ENCODE data around the gene SUOX. TPM values are rescaled to one million over a fixed set of nuclear protein-coding genes. Genes with fewer than 3 reads are reported as not detected.

SUOX gene
- total RNA-seq, 1 experiment from 2014 or later: 11.0 TPM

DNA sequence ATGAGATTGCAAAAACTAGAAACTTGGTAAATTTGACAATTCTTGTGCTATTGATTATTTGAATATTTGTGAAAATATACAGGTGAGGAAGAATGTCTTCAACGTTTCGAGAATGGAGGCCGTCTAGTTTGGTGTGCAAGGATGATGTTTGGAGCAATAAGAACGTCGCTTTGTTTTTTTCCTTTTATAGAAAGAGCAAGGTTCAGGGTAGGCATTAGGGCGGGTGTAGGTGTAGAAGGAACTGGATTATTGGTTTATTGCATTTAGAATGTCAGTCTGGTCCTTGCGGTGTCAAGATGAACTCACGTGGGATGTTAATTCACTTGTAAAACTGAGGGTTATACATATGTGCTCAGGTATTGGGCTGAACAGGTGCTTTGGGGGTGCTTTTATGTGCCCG lies 45.8 kb downstream of the SUOX start:
- Histone ChIP-seq H3K79me2 (ENCODE audit: low read length) (peaks cover 24% of the 10 kb centered on the region), H2AFZ (ENCODE audit: low read length) (no peak overlapping the region), H3K4me2 (ENCODE audit: low read depth, low read length, poor library complexity, severe bottlenecking) (peak overlapping the region; percentile 92), H3K27me3 (ENCODE audit: low read length) (no peaks in the 10 kb centered on the region), H3K9ac (ENCODE audit: low read length) (peak overlapping the region; percentile 93), H3K4me1 (ENCODE audit: low read length) (peaks cover 39% of the 10 kb centered on the region), H4K20me1 (ENCODE audit: insufficient read depth, low read depth, low read length) (peaks cover 15% of the 10 kb centered on the region), H3K27ac (ENCODE audit: low read length) (peak overlapping the region; percentile 79), H3K9me2 (replicated peaks; ENCODE audit: insufficient read depth, low read length) (no peaks in the 10 kb centered on the region), H3K36me3 (ENCODE audit: insufficient read depth, low read length) (peaks cover 23% of the 10 kb centered on the region), H3K4me3 (ENCODE audit: low read length) (peak overlapping the region; percentile 76), H3K9me3 (ENCODE audit: low read length) (no peaks in the 10 kb centered on the region)
- DNase-seq: peak; percentile 53

DNA sequence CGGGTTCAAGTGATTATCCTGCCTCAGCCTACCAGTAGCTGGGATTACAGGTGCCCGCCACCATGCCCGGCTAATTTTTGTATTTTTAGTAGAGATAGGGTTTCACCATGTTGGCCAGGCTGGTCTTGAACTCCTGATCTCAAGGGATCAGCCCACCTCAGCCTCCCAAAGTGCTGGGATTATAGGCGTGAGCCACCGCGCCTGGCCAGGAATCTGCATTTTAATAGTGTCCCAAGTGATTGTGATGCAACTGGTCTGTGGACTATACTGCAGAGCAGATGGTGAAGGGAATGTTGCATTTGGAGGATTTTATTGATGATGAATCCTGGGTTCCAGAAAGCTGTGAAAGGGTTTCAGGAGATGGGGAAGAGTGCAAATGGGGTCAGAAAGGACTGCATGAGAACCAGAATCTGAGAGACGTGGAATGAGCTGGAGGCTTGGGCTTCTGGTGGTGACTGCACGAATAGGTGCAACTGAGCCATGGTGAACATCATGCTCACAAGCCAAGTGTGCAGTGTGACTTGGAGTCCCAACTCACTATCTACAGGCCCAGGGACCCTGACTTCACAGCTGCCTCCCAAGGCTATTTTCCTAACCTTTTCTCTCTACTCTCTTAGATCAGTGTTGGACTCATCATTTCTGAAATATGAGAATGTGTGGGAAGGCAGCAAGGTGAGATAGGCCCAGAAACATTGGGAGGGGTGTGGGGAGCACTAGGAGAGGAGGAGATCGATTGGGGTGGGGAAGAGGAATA lies 49.1 kb downstream of the SUOX start:
- H3K79me2 ChIP-seq (ENCODE audit: low read length): peaks cover 19% of the 10 kb centered on the region
- peaks cover 23% of the 10 kb centered on the region for H3K36me3 ChIP-seq (ENCODE audit: insufficient read depth, low read length)
- H3K4me3 ChIP-seq (ENCODE audit: low read length): no peak overlapping the region
- peaks cover 22% of the 10 kb centered on the region for H3K4me1 ChIP-seq (ENCODE audit: low read length)
- H2AFZ ChIP-seq (ENCODE audit: low read length): no peak overlapping the region
- H3K9me2 ChIP-seq (replicated peaks; ENCODE audit: insufficient read depth, low read length): no peaks in the 10 kb centered on the region
- peaks cover 15% of the 10 kb centered on the region for H4K20me1 ChIP-seq (ENCODE audit: insufficient read depth, low read depth, low read length)
- no peak overlapping the region for H3K4me2 ChIP-seq (ENCODE audit: low read depth, low read length, poor library complexity, severe bottlenecking)
- no peak overlapping the region for H3K9ac ChIP-seq (ENCODE audit: low read length)
- H3K27ac ChIP-seq (ENCODE audit: low read length): peak overlapping the region; percentile 17; the same call in 1 of the 2 replicates
- DNase-seq: peak; percentile 72
- no peaks in the 10 kb centered on the region for H3K9me3 ChIP-seq (ENCODE audit: low read length)
- no peaks in the 10 kb centered on the region for H3K27me3 ChIP-seq (ENCODE audit: low read length)

DNA sequence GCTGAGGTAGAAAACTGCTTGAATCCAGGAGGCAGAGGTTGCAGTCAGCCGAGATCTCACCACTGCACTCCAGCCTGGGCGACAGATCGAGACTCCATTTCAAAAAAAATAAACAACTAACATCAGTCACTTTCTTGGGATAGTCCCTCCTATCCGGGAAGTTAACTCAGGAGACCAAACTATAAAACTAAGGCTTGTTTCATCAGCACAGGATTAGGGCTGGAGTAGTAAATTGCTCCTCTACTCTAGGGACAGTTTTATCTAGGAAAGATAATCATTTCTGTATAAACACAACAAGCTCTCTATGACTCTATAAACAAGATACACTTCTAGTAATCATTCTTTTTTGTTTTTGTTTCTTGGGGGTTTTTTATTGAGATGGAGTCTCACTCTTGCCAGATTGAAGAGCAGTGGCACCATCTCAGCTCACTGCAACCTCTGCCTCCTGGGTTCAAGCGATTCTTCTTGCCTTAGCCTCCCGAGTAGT lies 56.4 kb downstream of the SUOX start:
- H3K4me1 ChIP-seq (ENCODE audit: low read length): no peaks in the 10 kb centered on the region
- H2AFZ ChIP-seq (ENCODE audit: low read length): no peak overlapping the region
- H3K27ac ChIP-seq (ENCODE audit: low read length): no peak overlapping the region
- no peaks in the 10 kb centered on the region for H4K20me1 ChIP-seq (ENCODE audit: insufficient read depth, low read depth, low read length)
- no peaks in the 10 kb centered on the region for H3K9me2 ChIP-seq (replicated peaks; ENCODE audit: insufficient read depth, low read length)
- no peaks in the 10 kb centered on the region for H3K79me2 ChIP-seq (ENCODE audit: low read length)
- no peaks in the 10 kb centered on the region for H3K27me3 ChIP-seq (ENCODE audit: low read length)
- no peak for DNase-seq
- H3K9ac ChIP-seq (ENCODE audit: low read length): no peak overlapping the region
- H3K4me2 ChIP-seq (ENCODE audit: low read depth, low read length, poor library complexity, severe bottlenecking): no peak overlapping the region
- no peaks in the 10 kb centered on the region for H3K9me3 ChIP-seq (ENCODE audit: low read length)
- H3K36me3 ChIP-seq (ENCODE audit: insufficient read depth, low read length): no peaks in the 10 kb centered on the region
- no peak overlapping the region for H3K4me3 ChIP-seq (ENCODE audit: low read length)

Other genes starting within 250 kb of the SUOX start
- gene SARNP, start 179.6 kb upstream of the SUOX start, total RNA-seq (2014; rRNA removed; shearing (Covaris generic); ENCODE audit: low replicate concordance): 64.9 and 100 TPM in 2 replicates
- gene ORMDL2, start 179.2 kb upstream of the SUOX start, total RNA-seq (2014; rRNA removed; shearing (Covaris generic); ENCODE audit: low replicate concordance): 32.6 and 37.4 TPM in 2 replicates
- gene DNAJC14, start 167.7 kb upstream of the SUOX start, total RNA-seq (2014; rRNA removed; shearing (Covaris generic); ENCODE audit: low replicate concordance): 28.6 and 36.9 TPM in 2 replicates
- 0.11 TPM in 1 of 2 replicates, not detected in the other for gene MMP19, start 154.3 kb upstream of the SUOX start, total RNA-seq (2014; rRNA removed; shearing (Covaris generic); ENCODE audit: low replicate concordance)
- 58.9 and 63.8 TPM in 2 replicates for gene PYM1, start 69.4 kb upstream of the SUOX start, total RNA-seq (2014; rRNA removed; shearing (Covaris generic); ENCODE audit: low replicate concordance)
- 70.4 and 88.5 TPM in 2 replicates for gene DGKA, start 66.1 kb upstream of the SUOX start, total RNA-seq (2014; rRNA removed; shearing (Covaris generic); ENCODE audit: low replicate concordance)
- gene PMEL, start 31.2 kb upstream of the SUOX start, total RNA-seq (2014; rRNA removed; shearing (Covaris generic); ENCODE audit: low replicate concordance): 8.8 and 9.7 TPM in 2 replicates
- 35.3 and 49.9 TPM in 2 replicates for gene CDK2, start 30.4 kb upstream of the SUOX start, total RNA-seq (2014; rRNA removed; shearing (Covaris generic); ENCODE audit: low replicate concordance)
- gene RAB5B, start 23.2 kb upstream of the SUOX start, total RNA-seq (2014; rRNA removed; shearing (Covaris generic); ENCODE audit: low replicate concordance): 43.8 and 62.4 TPM in 2 replicates
- gene IKZF4, start 23.8 kb downstream of the SUOX start, total RNA-seq (2014; rRNA removed; shearing (Covaris generic); ENCODE audit: low replicate concordance): 1.0 and 7.4 TPM in 2 replicates
- 417 and 1,471 TPM in 2 replicates for gene RPS26, start 44.6 kb downstream of the SUOX start, total RNA-seq (2014; rRNA removed; shearing (Covaris generic); ENCODE audit: low replicate concordance)
- gene ERBB3, start 82.9 kb downstream of the SUOX start, total RNA-seq (2014; rRNA removed; shearing (Covaris generic); ENCODE audit: low replicate concordance): not detected in 2 replicates
- 111 and 267 TPM in 2 replicates for gene PA2G4, start 107.3 kb downstream of the SUOX start, total RNA-seq (2014; rRNA removed; shearing (Covaris generic); ENCODE audit: low replicate concordance)
- gene RPL41, start 119.4 kb downstream of the SUOX start, total RNA-seq (2014; rRNA removed; shearing (Covaris generic); ENCODE audit: low replicate concordance): 7,506 and 9,874 TPM in 2 replicates
- 11.9 and 13.4 TPM in 2 replicates for gene ZC3H10, start 121.0 kb downstream of the SUOX start, total RNA-seq (2014; rRNA removed; shearing (Covaris generic); ENCODE audit: low replicate concordance)
- 75.3 and 75.7 TPM in 2 replicates for gene ESYT1, start 131.0 kb downstream of the SUOX start, total RNA-seq (2014; rRNA removed; shearing (Covaris generic); ENCODE audit: low replicate concordance)
- 33.1 and 94.4 TPM in 2 replicates for gene MYL6B, start 155.3 kb downstream of the SUOX start, total RNA-seq (2014; rRNA removed; shearing (Covaris generic); ENCODE audit: low replicate concordance)
- 640 and 780 TPM in 2 replicates for gene MYL6, start 161.1 kb downstream of the SUOX start, total RNA-seq (2014; rRNA removed; shearing (Covaris generic); ENCODE audit: low replicate concordance)
- 26.2 and 42.2 TPM in 2 replicates for gene SMARCC2, start 192.2 kb downstream of the SUOX start, total RNA-seq (2014; rRNA removed; shearing (Covaris generic); ENCODE audit: low replicate concordance)
- gene RNF41, start 224.6 kb downstream of the SUOX start, total RNA-seq (2014; rRNA removed; shearing (Covaris generic); ENCODE audit: low replicate concordance): 52.0 and 63.6 TPM in 2 replicates
- gene NABP2, start 227.1 kb downstream of the SUOX start, total RNA-seq (2014; rRNA removed; shearing (Covaris generic); ENCODE audit: low replicate concordance): 45.6 and 54.2 TPM in 2 replicates
- gene SLC39A5, start 232.8 kb downstream of the SUOX start, total RNA-seq (2014; rRNA removed; shearing (Covaris generic); ENCODE audit: low replicate concordance): 0.61 TPM in 1 of 2 replicates, not detected in the other

Data from Karpas-422 (cell line).